Cardiac fibroblast (primary cell): Measurements from ENCODE around the gene TSR2.

ENCODE experiments used
- DNase-seq, 2 donors: peaks; one replicate each; pipeline versions ENCODE4 v3.0.0 to v3.0.0-alpha.2; 2010; ENCODE audit warnings: low read depth in 2 of 2
- H3K4me3 ChIP-seq, 2 donors: replicated peaks in 1 of 2; 1 replicate in 1 of 2; 2 replicates in 1 of 2; pipeline ENCODE4 v1.5.1; 2011; ENCODE audit warnings: low read depth in 2 of 2, low read length in 2 of 2, mild to moderate bottlenecking in 2 of 2, moderate library complexity in 1 of 2
- CTCF ChIP-seq: IDR thresholded peaks from one replicate; pipeline ENCODE4 v1.5.1; 2011; ENCODE audit warnings: low read depth, mild to moderate bottlenecking, low read length, inconsistent platforms

The TSR2 gene

GRCh38 chrX:54416965-54417364, 23.2 kb upstream of the TSR2 start:
- no peak for TF ChIP-seq CTCF
- no peak overlapping the region for H3K4me3 ChIP-seq
- no peak for DNase-seq

- no peak for TF ChIP-seq CTCF
- H3K4me3 ChIP-seq: no peak overlapping the region
- no peak for DNase-seq
Observed at GRCh38 chrX:54419559-54420302, 20.5 kb upstream of the TSR2 start.

GRCh38 chrX:54422168-54422567, 18.0 kb upstream of the TSR2 start:
- no peak overlapping the region for H3K4me3 ChIP-seq
- no peak for TF ChIP-seq CTCF
- DNase-seq: no peak

GRCh38 chrX:54423161-54423888, 16.9 kb upstream of the TSR2 start:
- DNase-seq: peak in 1 of 2 donors; percentile 5
- H3K4me3 ChIP-seq: no peak overlapping the region
- TF ChIP-seq CTCF: no peak

- no peak for TF ChIP-seq CTCF
- H3K4me3 ChIP-seq: no peak overlapping the region
- no peak for DNase-seq
Observed at GRCh38 chrX:54427837-54428424, 12.3 kb upstream of the TSR2 start.

GRCh38 chrX:54430519-54430918, 9.7 kb upstream of the TSR2 start:
- no peak for TF ChIP-seq CTCF
- H3K4me3 ChIP-seq: no peak overlapping the region
- DNase-seq: no peak
